ENCODE measurements around the gene ZNF532. TPM values are rescaled to one million over a fixed set of nuclear protein-coding genes. Genes with fewer than 3 reads are reported as not detected.

Gene ZNF532
- total RNA-seq, 4 donors from 2014 or later, result 80.2 to 111 (median 109) TPM

DNA sequence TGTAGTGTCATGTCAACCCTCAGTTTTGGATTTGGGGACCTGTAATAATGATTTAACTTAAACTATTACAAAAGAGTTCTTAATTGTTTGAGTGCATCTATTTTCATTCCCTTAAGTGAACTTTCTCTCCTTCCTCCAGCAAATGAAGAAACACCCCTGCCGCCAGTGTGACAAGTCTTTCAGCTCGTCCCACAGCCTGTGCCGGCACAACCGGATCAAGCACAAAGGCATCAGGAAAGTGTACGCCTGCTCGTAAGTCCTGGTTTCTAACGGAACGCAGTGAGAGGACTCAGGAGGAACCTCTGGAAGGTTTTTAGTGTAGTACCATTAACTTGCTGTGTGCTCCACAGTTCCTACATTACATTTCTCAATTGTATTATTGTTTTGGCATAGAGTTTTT is 114.2 kb downstream of the ZNF532 start:
- Histone ChIP-seq H3K27me3 (no peaks in the 10 kb centered on the region), H3K4me1 (peaks cover 5 to 16% of the 10 kb centered on the region in 2 donors), H3K27ac (no peak overlapping the region), H3K36me3 (peaks cover 26 to 31% of the 10 kb centered on the region in 2 donors), H3K9me3 (no peaks in the 10 kb centered on the region), H3K4me3 (replicated peaks in 1 of 3) (no peak overlapping the region)
- no peak for DNase-seq
- TF ChIP-seq, protein P1, sequence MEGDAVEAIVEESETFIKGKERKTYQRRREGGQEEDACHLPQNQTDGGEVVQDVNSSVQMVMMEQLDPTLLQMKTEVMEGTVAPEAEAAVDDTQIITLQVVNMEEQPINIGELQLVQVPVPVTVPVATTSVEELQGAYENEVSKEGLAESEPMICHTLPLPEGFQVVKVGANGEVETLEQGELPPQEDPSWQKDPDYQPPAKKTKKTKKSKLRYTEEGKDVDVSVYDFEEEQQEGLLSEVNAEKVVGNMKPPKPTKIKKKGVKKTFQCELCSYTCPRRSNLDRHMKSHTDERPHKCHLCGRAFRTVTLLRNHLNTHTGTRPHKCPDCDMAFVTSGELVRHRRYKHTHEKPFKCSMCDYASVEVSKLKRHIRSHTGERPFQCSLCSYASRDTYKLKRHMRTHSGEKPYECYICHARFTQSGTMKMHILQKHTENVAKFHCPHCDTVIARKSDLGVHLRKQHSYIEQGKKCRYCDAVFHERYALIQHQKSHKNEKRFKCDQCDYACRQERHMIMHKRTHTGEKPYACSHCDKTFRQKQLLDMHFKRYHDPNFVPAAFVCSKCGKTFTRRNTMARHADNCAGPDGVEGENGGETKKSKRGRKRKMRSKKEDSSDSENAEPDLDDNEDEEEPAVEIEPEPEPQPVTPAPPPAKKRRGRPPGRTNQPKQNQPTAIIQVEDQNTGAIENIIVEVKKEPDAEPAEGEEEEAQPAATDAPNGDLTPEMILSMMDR (IDR thresholded peaks at IDR 0.05), result no peak
- no peak for TF ChIP-seq POLR2A (IDR thresholded peaks at IDR 0.05)
- intact Hi-C loops (cut with DNase I), result no loop called here
- WGBS, 2 donors, result 96% methylated on average over 8 of the region's 8 CpGs

DNA sequence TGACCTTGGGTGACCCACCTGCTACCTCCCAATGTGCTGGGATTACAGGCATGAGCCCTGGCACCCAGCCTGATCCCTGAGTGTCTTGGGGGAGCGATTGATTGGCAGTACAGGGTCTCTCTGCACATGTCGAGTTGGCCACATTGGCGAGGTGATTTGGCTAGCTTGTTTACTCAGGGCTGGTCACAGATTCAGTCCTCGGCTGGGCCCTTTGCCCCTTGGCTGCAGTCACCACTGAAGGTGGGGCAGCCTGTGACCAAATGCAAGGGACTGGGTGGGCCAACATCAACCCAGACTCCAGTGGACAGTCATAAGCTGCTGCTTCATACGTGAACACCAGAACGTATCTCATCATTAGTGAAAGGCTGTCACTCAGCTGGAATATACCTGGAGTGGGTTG is 114.9 kb downstream of the ZNF532 start:
- DNase-seq, result no peak
- 90 to 98% methylated on average over 5 to 6 of the region's 6 CpGs for WGBS, 2 donors
- intact Hi-C loops (cut with DNase I), result no loop called here
- H3K4me1 ChIP-seq, result peaks cover 5 to 16% of the 10 kb centered on the region in 2 donors
- TF ChIP-seq, protein P1 (IDR thresholded peaks at IDR 0.05), result no peak
- TF ChIP-seq POLR2A (IDR thresholded peaks at IDR 0.05), result no peak
- no peaks in the 10 kb centered on the region for H3K9me3 ChIP-seq
- no peaks in the 10 kb centered on the region for H3K27me3 ChIP-seq
- no peak overlapping the region for H3K4me3 ChIP-seq (replicated peaks in 1 of 3)
- H3K27ac ChIP-seq, result no peak overlapping the region
- peaks cover 31% of the 10 kb centered on the region in 2 donors for H3K36me3 ChIP-seq

DNA sequence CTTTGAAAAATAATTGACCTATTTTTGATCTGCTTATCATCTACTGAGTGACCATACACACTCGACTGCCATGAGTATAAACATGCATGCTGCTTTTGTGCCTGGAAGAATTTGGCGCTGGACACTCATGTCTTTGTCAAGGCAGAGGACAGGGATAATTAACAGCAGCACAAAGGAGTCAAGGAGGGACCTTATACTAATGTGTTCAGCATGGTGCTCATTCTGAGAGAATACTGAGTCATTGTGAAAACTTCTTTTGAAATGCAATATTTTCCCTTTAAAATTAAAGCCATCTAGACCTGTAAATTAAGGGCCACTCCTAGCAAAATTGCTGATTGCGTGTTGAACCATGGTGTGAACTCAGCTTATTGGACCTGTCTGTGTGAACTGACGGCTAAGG is 116.3 kb downstream of the ZNF532 start:
- Histone ChIP-seq H3K36me3 (peaks cover 31% of the 10 kb centered on the region in 2 donors), H3K27ac (no peak overlapping the region)

DNA sequence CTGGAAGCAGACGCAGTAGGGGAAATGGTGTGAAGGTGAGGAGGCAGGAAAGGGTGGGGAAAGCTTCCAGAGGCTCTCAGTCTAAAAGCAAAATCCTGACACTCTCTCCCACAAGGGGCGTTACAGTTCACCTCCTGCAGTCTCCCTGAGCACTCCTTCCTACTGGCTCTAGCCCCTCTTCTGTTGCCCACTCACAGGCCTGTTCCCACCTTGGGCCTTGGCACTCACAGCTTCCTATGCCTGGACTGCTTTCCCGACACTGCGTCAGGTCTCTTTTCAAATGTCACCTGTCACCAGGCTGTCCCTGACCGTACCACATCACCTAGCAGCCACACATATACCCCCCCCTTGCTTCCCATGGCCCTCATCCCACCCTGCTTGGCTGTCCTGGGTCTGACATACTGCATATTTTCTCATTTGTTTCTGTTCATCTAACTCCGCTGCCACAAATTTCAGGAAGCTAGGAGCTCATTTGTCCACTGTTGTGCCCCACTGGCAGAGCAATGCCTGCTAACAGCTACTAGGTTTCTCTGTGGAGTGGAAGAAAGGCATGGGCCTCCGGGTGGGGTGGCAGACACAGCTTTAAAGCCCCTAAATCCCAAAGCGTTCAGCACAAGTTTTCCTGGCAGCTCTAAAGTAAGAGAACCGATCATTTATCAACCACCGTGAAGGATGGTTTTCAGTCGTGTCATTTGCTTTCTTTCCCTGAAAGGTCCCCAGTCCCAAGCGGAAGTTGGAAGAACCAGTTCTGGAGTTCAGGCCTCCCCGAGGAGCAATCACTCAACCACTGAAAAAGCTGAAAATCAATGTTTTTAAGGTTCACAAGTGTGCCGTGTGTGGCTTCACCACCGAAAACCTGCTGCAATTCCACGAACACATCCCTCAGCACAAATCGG is 118.8 kb downstream of the ZNF532 start:
- Histone ChIP-seq H3K9me3 (no peaks in the 10 kb centered on the region), H3K27me3 (no peaks in the 10 kb centered on the region), H3K36me3 (peaks cover 31% of the 10 kb centered on the region in 2 donors), H3K4me3 (replicated peaks in 1 of 3) (no peak overlapping the region), H3K27ac (no peak overlapping the region), H3K4me1 (no peaks in the 10 kb centered on the region)
- 82 to 86% methylated on average over 17 of the region's 17 CpGs for whole genome bisulfite sequencing, 2 donors
- no peak for TF ChIP-seq POLR2A (IDR thresholded peaks at IDR 0.05)
- TF ChIP-seq, protein P1 (IDR thresholded peaks at IDR 0.05), result no peak
- no peak for DNase-seq
- intact Hi-C loops (cut with DNase I), result no loop called here

More for the DNA sequence above, 116.3 kb downstream of the ZNF532 start:
- H3K27me3 ChIP-seq, result no peaks in the 10 kb centered on the region
- DNase-seq, result no peak
- H3K9me3 ChIP-seq, result no peaks in the 10 kb centered on the region
- TF ChIP-seq, protein P1 (IDR thresholded peaks at IDR 0.05), result no peak
- TF ChIP-seq POLR2A (IDR thresholded peaks at IDR 0.05), result no peak
- H3K4me3 ChIP-seq (replicated peaks in 1 of 3), result no peak overlapping the region
- intact Hi-C loops (cut with DNase I), result no loop called here
- peaks cover 5 to 8% of the 10 kb centered on the region in 2 donors for H3K4me1 ChIP-seq
- WGBS, 2 donors, result 89 to 92% methylated on average over 4 of the region's 4 CpGs

DNA sequence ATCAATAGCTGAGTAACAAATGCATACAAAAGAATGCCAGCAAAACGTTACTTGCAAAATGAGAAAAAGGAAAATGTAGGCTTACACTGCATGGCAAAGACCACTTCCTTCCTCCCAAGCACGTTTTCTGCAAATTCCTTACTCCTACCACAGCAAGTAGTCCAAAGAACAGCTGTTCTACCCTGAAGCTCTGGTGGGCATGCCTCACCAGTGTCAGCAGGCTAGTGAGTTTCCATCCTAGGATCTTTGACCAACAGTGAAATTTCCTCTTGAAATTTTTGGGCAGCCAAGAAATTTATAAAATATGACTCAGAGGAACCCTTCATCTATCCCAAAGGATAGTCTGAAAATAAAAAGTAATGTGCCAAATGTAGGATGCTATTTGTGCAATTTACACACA is 123.9 kb downstream of the ZNF532 start:
- intact Hi-C loops (cut with DNase I), result no loop called here
- peaks cover 0 to 8% of the 10 kb centered on the region in 2 donors for H3K36me3 ChIP-seq
- H3K27me3 ChIP-seq, result no peaks in the 10 kb centered on the region
- no peak for TF ChIP-seq POLR2A (IDR thresholded peaks at IDR 0.05)
- TF ChIP-seq, protein P1 (IDR thresholded peaks at IDR 0.05), result no peak
- DNase-seq, result no peak
- WGBS, 2 donors, result 65 to 73% methylated on average over 2 of the region's 2 CpGs
- no peaks in the 10 kb centered on the region for H3K9me3 ChIP-seq
- H3K27ac ChIP-seq, result no peak overlapping the region
- H3K4me3 ChIP-seq (replicated peaks in 1 of 3), result no peak overlapping the region
- H3K4me1 ChIP-seq, result peaks cover 1 to 29% of the 10 kb centered on the region in 2 donors
